ENCODE data around the gene CA14.
"Not testable (repeated sequence)": the region's sequence is repeated elsewhere in the genome, so short reads cannot be mapped to it uniquely, and the experiment has no call there.

DNA sequence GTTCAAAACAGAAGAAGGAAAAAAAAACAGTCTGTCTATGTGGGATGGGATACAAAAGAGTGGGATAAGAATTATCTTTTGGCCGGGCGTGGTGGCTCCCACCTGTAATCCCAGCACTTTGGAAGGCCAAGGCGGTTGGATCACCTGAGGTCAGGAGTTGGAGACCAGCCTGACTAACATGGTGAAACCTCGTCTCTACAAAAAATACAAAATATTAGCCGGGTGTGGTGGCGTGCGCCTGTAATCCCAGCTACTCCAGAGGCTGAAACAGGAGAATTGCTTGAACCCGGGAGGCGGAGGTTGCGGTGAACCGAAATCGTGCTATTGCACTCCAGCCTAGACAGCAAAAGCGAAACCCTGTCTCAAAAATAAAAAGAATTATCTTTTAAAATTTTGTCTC lies 20.4 kb upstream of the CA14 start:
- not testable (repeated sequence) for TF ChIP-seq POLR2A (IDR thresholded peaks at IDR 0.05)
- TF ChIP-seq, protein P1, sequence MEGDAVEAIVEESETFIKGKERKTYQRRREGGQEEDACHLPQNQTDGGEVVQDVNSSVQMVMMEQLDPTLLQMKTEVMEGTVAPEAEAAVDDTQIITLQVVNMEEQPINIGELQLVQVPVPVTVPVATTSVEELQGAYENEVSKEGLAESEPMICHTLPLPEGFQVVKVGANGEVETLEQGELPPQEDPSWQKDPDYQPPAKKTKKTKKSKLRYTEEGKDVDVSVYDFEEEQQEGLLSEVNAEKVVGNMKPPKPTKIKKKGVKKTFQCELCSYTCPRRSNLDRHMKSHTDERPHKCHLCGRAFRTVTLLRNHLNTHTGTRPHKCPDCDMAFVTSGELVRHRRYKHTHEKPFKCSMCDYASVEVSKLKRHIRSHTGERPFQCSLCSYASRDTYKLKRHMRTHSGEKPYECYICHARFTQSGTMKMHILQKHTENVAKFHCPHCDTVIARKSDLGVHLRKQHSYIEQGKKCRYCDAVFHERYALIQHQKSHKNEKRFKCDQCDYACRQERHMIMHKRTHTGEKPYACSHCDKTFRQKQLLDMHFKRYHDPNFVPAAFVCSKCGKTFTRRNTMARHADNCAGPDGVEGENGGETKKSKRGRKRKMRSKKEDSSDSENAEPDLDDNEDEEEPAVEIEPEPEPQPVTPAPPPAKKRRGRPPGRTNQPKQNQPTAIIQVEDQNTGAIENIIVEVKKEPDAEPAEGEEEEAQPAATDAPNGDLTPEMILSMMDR (IDR thresholded peaks at IDR 0.05) = not testable (repeated sequence)

All from body of pancreas (tissue), 4 donors.